MM.1S (cell line): ENCODE measurements around the gene NOMO2.
"Not testable (repeated sequence)": the region's sequence is repeated elsewhere in the genome, so short reads cannot be mapped to it uniquely, and the experiment has no call there.

Source experiments
- CTCF ChIP-seq: fragments of 300-600 bp; sonication (generic); IDR thresholded peaks from 2 replicates; pipeline ENCODE4 v1.5.1; 2016; ENCODE audit warnings: antibody characterized with exemption, low read length, mixed read lengths
- EZH2phosphoT487 ChIP-seq: fragments of 300-600 bp; sonication (generic); IDR thresholded peaks from 2 replicates; pipeline ENCODE4 v1.6.1; 2018; ENCODE audit warnings: antibody characterized with exemption, low read length

GRCh38 chr16:18597319-18597718, 35.4 kb upstream of the NOMO2 start:
- not testable (repeated sequence) for TF ChIP-seq CTCF, EZH2phosphoT487
